ENCODE measurements around the gene PBRM1. TPM values are rescaled to one million over a fixed set of nuclear protein-coding genes. Genes with fewer than 3 reads are reported as not detected.

The PBRM1 gene
- total and polyA plus RNA-seq, 2 donors (not counting 3 experiments of a cell fraction or from before 2014, with no cell fraction given), result 26.7 to 87.1 TPM

GRCh38 chr3:52681596-52681995, 4.1 kb downstream of the PBRM1 start:
- Histone ChIP-seq H3K4me2 (ENCODE audit: insufficient read depth, low read length) (no peak overlapping the region), H3K4me1 (ENCODE audit: control insufficient read depth, extremely low read depth, insufficient read depth, low read length) (peaks cover 7% of the 10 kb centered on the region), H4K20me1 (replicated peaks; ENCODE audit: control insufficient read depth, extremely low read depth, insufficient read depth, low read length) (peaks cover 2% of the 10 kb centered on the region), H3K27me3 (ENCODE audit: control insufficient read depth in 2 of 2, insufficient read depth in 2 of 2, low read length in 2 of 2) (no peaks in the 10 kb centered on the region), H3K79me2 (ENCODE audit: control insufficient read depth, insufficient read depth, low read length) (peaks cover 63% of the 10 kb centered on the region), H3K9me3 (replicated peaks; ENCODE audit: control insufficient read depth, insufficient read depth, low read length) (no peaks in the 10 kb centered on the region), H3K36me3 (ENCODE audit: control insufficient read depth in 2 of 2, extremely low read depth in 1 of 2, insufficient read depth in 2 of 2, low read length in 2 of 2) (peaks cover 13 to 17% of the 10 kb centered on the region in 2 experiments), H2AFZ (ENCODE audit: low read depth, low read length) (no peak overlapping the region), H3K4me3 (replicated peaks in 1 of 3; ENCODE audit: insufficient read depth in 1 of 3, low read depth in 1 of 3, low read length in 3 of 3) (no peak overlapping the region), H3K9ac (replicated peaks; ENCODE audit: extremely low read depth, insufficient read depth, low read length) (no peak overlapping the region), H3K9me1 (replicated peaks; ENCODE audit: control insufficient read depth, extremely low read depth, insufficient read depth, low read length) (no peaks in the 10 kb centered on the region), H3K27ac (ENCODE audit: insufficient read depth, low read depth, low read length) (no peak overlapping the region)
- TF ChIP-seq POLR2A (IDR thresholded peaks at IDR 0.05; ENCODE audit: low read depth, low read length), result no peak
- TF ChIP-seq MYC (IDR thresholded peaks at IDR 0.05; ENCODE audit: low read depth, low read length), result no peak
- TF ChIP-seq, protein P1, sequence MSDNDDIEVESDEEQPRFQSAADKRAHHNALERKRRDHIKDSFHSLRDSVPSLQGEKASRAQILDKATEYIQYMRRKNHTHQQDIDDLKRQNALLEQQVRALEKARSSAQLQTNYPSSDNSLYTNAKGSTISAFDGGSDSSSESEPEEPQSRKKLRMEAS (IDR thresholded peaks at IDR 0.05; ENCODE audit: insufficient read depth, insufficient read length), result no peak
- TF ChIP-seq, protein P2, sequence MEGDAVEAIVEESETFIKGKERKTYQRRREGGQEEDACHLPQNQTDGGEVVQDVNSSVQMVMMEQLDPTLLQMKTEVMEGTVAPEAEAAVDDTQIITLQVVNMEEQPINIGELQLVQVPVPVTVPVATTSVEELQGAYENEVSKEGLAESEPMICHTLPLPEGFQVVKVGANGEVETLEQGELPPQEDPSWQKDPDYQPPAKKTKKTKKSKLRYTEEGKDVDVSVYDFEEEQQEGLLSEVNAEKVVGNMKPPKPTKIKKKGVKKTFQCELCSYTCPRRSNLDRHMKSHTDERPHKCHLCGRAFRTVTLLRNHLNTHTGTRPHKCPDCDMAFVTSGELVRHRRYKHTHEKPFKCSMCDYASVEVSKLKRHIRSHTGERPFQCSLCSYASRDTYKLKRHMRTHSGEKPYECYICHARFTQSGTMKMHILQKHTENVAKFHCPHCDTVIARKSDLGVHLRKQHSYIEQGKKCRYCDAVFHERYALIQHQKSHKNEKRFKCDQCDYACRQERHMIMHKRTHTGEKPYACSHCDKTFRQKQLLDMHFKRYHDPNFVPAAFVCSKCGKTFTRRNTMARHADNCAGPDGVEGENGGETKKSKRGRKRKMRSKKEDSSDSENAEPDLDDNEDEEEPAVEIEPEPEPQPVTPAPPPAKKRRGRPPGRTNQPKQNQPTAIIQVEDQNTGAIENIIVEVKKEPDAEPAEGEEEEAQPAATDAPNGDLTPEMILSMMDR (IDR thresholded peaks at IDR 0.05; ENCODE audit: extremely low read depth in 1 of 2, insufficient read depth in 1 of 2, low read depth in 1 of 2, low read length in 2 of 2), result no peak
- TF ChIP-seq FOS (IDR thresholded peaks at IDR 0.05; ENCODE audit: borderline replicate concordance, insufficient read depth, low read length), result no peak
- TF ChIP-seq POLR2AphosphoS5 (IDR thresholded peaks at IDR 0.05; ENCODE audit: insufficient read depth, low read depth, low read length), result no peak
- TF ChIP-seq GATA2 (IDR thresholded peaks at IDR 0.05; ENCODE audit: insufficient read depth, insufficient read length, low read depth, low read length), result no peak
- TF ChIP-seq JUN (IDR thresholded peaks at IDR 0.05; ENCODE audit: borderline replicate concordance, insufficient read depth, insufficient read length, low read depth), result no peak
- TF ChIP-seq EZH2 (IDR thresholded peaks at IDR 0.05; ENCODE audit: borderline replicate concordance, low read depth, low read length, severe bottlenecking), result no peak
- CTCF ChIA-PET, result interaction anchor here (1.0 to 1.4 kb wide), 3 partner anchors 28 to 269 kb away, joined by 3 read pairs; no protein-coding TSS in a partner anchor
- intact Hi-C loops (cut with micrococcal nuclease), result loop anchor here (5.0 to 10.0 kb wide), 2 partner anchors 207 to 254 kb away; no protein-coding TSS in a partner anchor
- dilution Hi-C loops (cut with MboI; ENCODE audit: extremely low pct_ligation_motif_present, low sequenced_read_pairs), result no loop called here
- DNase-seq (ENCODE audit: low read depth, low spot score), result no peak
- POLR2A ChIA-PET, result no interaction called here
- BruUV-seq (replicated peaks), result no TSS peak
- FAIRE-seq, result no peak
